Heart left ventricle (tissue), 16 donors: ENCODE results near the gene UBE2Q1. TPM values are rescaled to one million over a fixed set of nuclear protein-coding genes. Genes with fewer than 3 reads are reported as not detected.

Experiments
- ATAC-seq, 4 donors: fragments of 200-7000 bp; cut with Tn5 transposase; one replicate each; pipeline ENCODE4 v1.9.1; 2020 to 2022; ENCODE audit warnings: moderate library complexity in 4 of 4, mild to moderate bottlenecking in 3 of 4, moderate number of reproducible peaks in 1 of 4
- DNase-seq, 5 donors: peaks; one replicate each; pipeline ENCODE4 v3.0.0-alpha.2; 2020
- H3K27ac ChIP-seq, 12 donors: fragments of 200-600 bp; sonication (generic) in 4 of 12; one replicate each; pipeline versions ENCODE4 v1.5.0 to v1.8.0; 2016 to 2022; ENCODE audit warnings: mild to moderate bottlenecking in 2 of 12
- H3K27me3 ChIP-seq, 9 donors: fragments of 200-600 bp; sonication (generic) in 2 of 9; one replicate each; pipeline versions ENCODE4 v1.5.1 to v1.8.0; 2016 to 2022; ENCODE audit warnings: mild to moderate bottlenecking in 3 of 9
- H3K36me3 ChIP-seq, 9 donors: fragments of 200-600 bp; sonication (generic) in 2 of 9; one replicate each; pipeline versions ENCODE4 v1.5.0 to v1.8.0; 2018 to 2022; ENCODE audit warnings: mild to moderate bottlenecking in 2 of 9
- H3K4me1 ChIP-seq, 12 donors: fragments of 200-600 bp; sonication (generic) in 4 of 12; one replicate each; pipeline versions ENCODE4 v1.5.0 to v1.8.0; 2016 to 2022; ENCODE audit warnings: mild to moderate bottlenecking in 3 of 12
- H3K4me3 ChIP-seq, 12 donors: fragments of 200-600 bp; sonication (generic) in 4 of 12; one replicate each; pipeline versions ENCODE4 v1.5.0 to v1.8.0; 2017 to 2022; ENCODE audit warnings: mild to moderate bottlenecking in 9 of 12, moderate library complexity in 4 of 12
- H3K9me3 ChIP-seq, 12 donors: fragments of 200-600 bp; sonication (generic) in 4 of 12; one replicate each; pipeline versions ENCODE4 v1.5.0 to v1.8.0; 2016 to 2022; ENCODE audit warnings: mild to moderate bottlenecking in 1 of 12
- CTCF ChIP-seq, 12 donors: fragments of 200-600 bp; sonication (generic) in 4 of 12; IDR thresholded peaks; one replicate each; pipeline versions ENCODE4 v1.5.0 to v1.8.0; 2018 to 2022; ENCODE audit warnings: antibody characterized with exemption in 12 of 12, mild to moderate bottlenecking in 5 of 12
- POLR2A ChIP-seq, 2 donors: fragments of 450-650 bp; IDR thresholded peaks; one replicate each; pipeline ENCODE4 v1.6.1; 2017; ENCODE audit warnings: antibody characterized with exemption in 2 of 2, mild to moderate bottlenecking in 2 of 2, moderate library complexity in 2 of 2
- WGBS, 4 donors: extraction: QIAGEN DNeasy Blood & Tissue Kit in 2 of 4; methylation state at CpG; one replicate each; pipeline versions ENCODE4 v1.1.5 to v1.1.7; 2013 to 2018; 5-methylcytosine and 5-hydroxymethylcytosine counted together
- intact Hi-C, 10 donors: fragments of 100-400 bp; cut with DNase I; formaldehyde crosslinking; loops; one replicate each; pipeline versions ENCODE4 v1.11.1 to v1.14.2; 2022
- polyA plus RNA-seq, 2 donors: library from polyadenylated mRNA; stranded (reverse); fragments of 200-250 nt; gene quantifications; one replicate each; pipeline ENCODE4 v1.2.3, GENCODE V29; 2013
- total RNA-seq, 9 donors: library from RNA; depleted of rRNA in 2 of 9; stranded (reverse); fragments of >200 nt in 2 of 9; fragmentation: NEBNext Ultra II Directional in 3 of 9; extraction: Animal tissue kit (Norgen Biotek cat#: 25700) in 3 of 9; gene quantifications; one replicate each; pipeline versions ENCODE4 v1.1.0 to v1.2.4, GENCODE V29; 2016 to 2023
- donor health status: ischemic (EF 13 %, LVEDD 7.1; RV severe dilation, severe dysfunction).
- donor health status: healthy with polysubstance abuse.
- donor health status: DM: no; HTN: yes; CAD: no.
- donor health status: DM: no; HTN: no; CAD: no.
- donor health status: ischemic (EF 25% LVEDD 6.9; RV normal size, moderate dysfunction).
- donor health status: ischemic (EF 25% LVEDD 5.7; RV mildly dilated, moderate dysfunction).
- donor health status: healthy.
- donor health status: DM: yes; HTN: yes; CAD: no.
- donor health status: ischemic (EF 35%, LVEDD 5.7; RV mildly dilated, moderate dysfunction).
- donor health status: nonischemic (EF 11% LVEDD 7.7; RV severe dilation, severe dysfunction).
- donor health status: DM: yes; HTN: yes; CAD: no.
- donor health status: PGD.
- donor health status: ischemic (EF 29% LVEDD 5.4; RV normal size, mild dysfunction).
- donor health status: nonischemic (EF 23%, LVEDD 6.1; RV moderate dilation, normal function).

The UBE2Q1 gene
- total and polyA plus RNA-seq, 11 donors, result 22.1 to 79.4 (median 57.2) TPM

GRCh38 chr1:154584267-154584994, 26.0 kb upstream of the UBE2Q1 start:
- Histone ChIP-seq H3K4me1 (peaks cover 0 to 12% (median 0%) of the 10 kb centered on the region in 12 donors), H3K9me3 (no peaks in the 10 kb centered on the region), H3K27me3 (no peaks in the 10 kb centered on the region), H3K36me3 (peaks cover 0 to 100% (median 99%) of the 10 kb centered on the region in 9 donors), H3K27ac (no peak overlapping the region), H3K4me3 (no peak overlapping the region)
- DNase-seq (no peak), ATAC-seq (no peak)
- intact Hi-C loops, result no loop called here
- TF ChIP-seq CTCF (IDR thresholded peaks at IDR 0.05), result no peak
- TF ChIP-seq POLR2A (IDR thresholded peaks at IDR 0.05), result no peak
- 71 to 78% (median 76%) methylated on average over 9 of the region's 9 CpGs for WGBS, 4 donors

- H3K36me3 ChIP-seq, result peaks cover 0 to 100% (median 95%) of the 10 kb centered on the region in 9 donors
- no peak overlapping the region for H3K4me3 ChIP-seq
- peaks cover 0 to 14% (median 2%) of the 10 kb centered on the region in 12 donors for H3K4me1 ChIP-seq
- no peak for DNase-seq
- intact Hi-C loops, result no loop called here
- 33 to 58% (median 42%) methylated on average over 9 of the region's 9 CpGs for WGBS, 4 donors
- no peaks in the 10 kb centered on the region for H3K27me3 ChIP-seq
- H3K9me3 ChIP-seq, result no peaks in the 10 kb centered on the region
- TF ChIP-seq CTCF (IDR thresholded peaks at IDR 0.05) (no peak), POLR2A (IDR thresholded peaks at IDR 0.05) (no peak)
- no peak overlapping the region for H3K27ac ChIP-seq
- ATAC-seq, result peak in 2 of 4 donors; percentile 12 to 17
Observed at GRCh38 chr1:154583773-154584172, 25.3 kb upstream of the UBE2Q1 start.

- H3K4me3 ChIP-seq, result no peak overlapping the region
- intact Hi-C loops, result no loop called here
- peaks cover 0 to 99% (median 93%) of the 10 kb centered on the region in 9 donors for H3K36me3 ChIP-seq
- no peaks in the 10 kb centered on the region for H3K9me3 ChIP-seq
- peaks cover 0 to 23% (median 10%) of the 10 kb centered on the region in 12 donors for H3K4me1 ChIP-seq
- H3K27me3 ChIP-seq, result no peaks in the 10 kb centered on the region
- H3K27ac ChIP-seq, result no peak overlapping the region
- DNase-seq, result no peak
- TF ChIP-seq CTCF (IDR thresholded peaks at IDR 0.05) (no peak), POLR2A (IDR thresholded peaks at IDR 0.05) (no peak)
- WGBS, 4 donors, result 72 to 90% (median 78%) methylated on average over 6 of the region's 6 CpGs
- peak in 1 of 4 donors; percentile 13 for ATAC-seq
Observed at GRCh38 chr1:154582885-154583284, 24.4 kb upstream of the UBE2Q1 start.

GRCh38 chr1:154581766-154582165, 23.3 kb upstream of the UBE2Q1 start:
- intact Hi-C loops, result no loop called here
- peaks cover 0 to 88% (median 81%) of the 10 kb centered on the region in 9 donors for H3K36me3 ChIP-seq
- WGBS, 4 donors, result 78 to 89% (median 87%) methylated on average over 3 of the region's 3 CpGs
- TF ChIP-seq POLR2A (IDR thresholded peaks at IDR 0.05) (no peak), CTCF (IDR thresholded peaks at IDR 0.05) (no peak)
- H3K27me3 ChIP-seq, result no peaks in the 10 kb centered on the region
- no peaks in the 10 kb centered on the region for H3K9me3 ChIP-seq
- peaks cover 0 to 33% (median 18%) of the 10 kb centered on the region in 12 donors for H3K4me1 ChIP-seq
- DNase-seq, result no peak
- no peak for ATAC-seq
- no peak overlapping the region for H3K4me3 ChIP-seq
- H3K27ac ChIP-seq, result no peak overlapping the region
